OCI-LY1 (cell line): ENCODE measurements around the gene OLFML2B.

Experiments used
- H2AFZ ChIP-seq: fragments of 200-600 bp; sonication (generic), shearing (Covaris generic); 2 replicates; pipeline ENCODE4 v1.6.0; 2014; ENCODE audit warnings: antibody characterized with exemption, mild to moderate bottlenecking, low read length
- H3F3A ChIP-seq: fragments of 200-600 bp; sonication (generic), shearing (Covaris generic); 2 replicates; pipeline ENCODE4 v1.6.0; 2014; ENCODE audit warnings: mild to moderate bottlenecking, antibody characterized with exemption, low read length, moderate library complexity; ENCODE audit not compliant: insufficient read depth
- H3K27ac ChIP-seq: fragments of 200-600 bp; sonication (generic); 2 replicates; pipeline ENCODE4 v1.5.1; 2014; ENCODE audit warnings: low read length, mixed run types, mild to moderate bottlenecking, low read depth; ENCODE audit not compliant: poor library complexity, severe bottlenecking
- H3K27me3 ChIP-seq: fragments of 200-600 bp; sonication (generic); 2 replicates; pipeline ENCODE4 v1.6.0; 2014; ENCODE audit warnings: antibody characterized with exemption, mild to moderate bottlenecking, low read length, moderate library complexity; ENCODE audit not compliant: insufficient read depth
- H3K36me3 ChIP-seq: fragments of 200-600 bp; sonication (generic); 2 replicates; pipeline ENCODE4 v1.6.1; 2014; ENCODE audit warnings: mild to moderate bottlenecking, antibody characterized with exemption, low read length, moderate library complexity, mixed read lengths; ENCODE audit not compliant: insufficient read depth
- H3K4me1 ChIP-seq: fragments of 200-600 bp; sonication (generic); 2 replicates; pipeline ENCODE4 v1.5.1; 2014; ENCODE audit warnings: mild to moderate bottlenecking, low read length, moderate library complexity; ENCODE audit not compliant: insufficient read depth, severe bottlenecking
- H3K4me2 ChIP-seq: fragments of 200-600 bp; sonication (generic), shearing (Covaris generic); 2 replicates; pipeline ENCODE4 v1.6.1; 2014; ENCODE audit warnings: low read length
- H3K4me3 ChIP-seq: fragments of 200-600 bp; sonication (generic); 2 replicates; pipeline ENCODE4 v1.5.1; 2014; ENCODE audit warnings: low read length, low read depth, mild to moderate bottlenecking, mixed read lengths; ENCODE audit not compliant: poor library complexity, severe bottlenecking
- H3K79me2 ChIP-seq: fragments of 200-600 bp; shearing (Covaris generic); 2 replicates; pipeline ENCODE4 v1.6.1; 2016; ENCODE audit warnings: mixed run types, low read length, mixed read lengths; ENCODE audit not compliant: insufficient read depth
- H3K9ac ChIP-seq: fragments of 200-600 bp; sonication (generic), shearing (Covaris generic); 2 replicates; pipeline ENCODE4 v1.6.1; 2014; ENCODE audit warnings: mild to moderate bottlenecking, low read length, mixed read lengths
- H3K9me2 ChIP-seq: fragments of 200-600 bp; sonication (generic), shearing (Covaris generic); 2 replicates; pipeline ENCODE4 v1.6.1; 2014; ENCODE audit warnings: low read depth, mild to moderate bottlenecking, low read length, mixed read lengths
- H3K9me3 ChIP-seq: fragments of 200-600 bp; shearing (Covaris generic); 2 replicates; pipeline ENCODE4 v1.6.1; 2014; ENCODE audit warnings: low read length, mixed read lengths
- H4K20me1 ChIP-seq: fragments of 200-600 bp; sonication (generic), shearing (Covaris generic); 2 replicates; pipeline ENCODE4 v1.6.0; 2016; ENCODE audit warnings: mild to moderate bottlenecking, low read length; ENCODE audit not compliant: insufficient read depth
- EZH2 ChIP-seq: fragments of 200-600 bp; sonication (generic), shearing (Covaris generic); IDR thresholded peaks from 2 replicates; pipeline ENCODE4 v1.8.0; 2017; ENCODE audit warnings: borderline replicate concordance, mixed run types, mild to moderate bottlenecking, antibody characterized with exemption, low read length, moderate library complexity, mixed read lengths
- TF ChIP-seq, protein P1 (sequence below): fragments of 200-600 bp; sonication (generic), shearing (Covaris generic); IDR thresholded peaks from 2 replicates; pipeline ENCODE4 v1.5.1; 2017; ENCODE audit warnings: mild to moderate bottlenecking, antibody characterized with exemption, low read length, moderate library complexity, mixed read lengths

OLFML2B gene

GRCh38 chr1:162023547-162024501 lies at the start of gene OLFML2B:
TSS of gene OLFML2B (minus strand) at chr1:162023869. CDS start at chr1:162023430, 439 bp downstream.
- peak within 1 kb of the TSS; percentile 45 for H3K4me3 ChIP-seq
- no peaks in the 10 kb centered on the region for H3K79me2 ChIP-seq
- H3K36me3 ChIP-seq = no peaks in the 10 kb centered on the region
- no peaks in the 10 kb centered on the region for H3K9me3 ChIP-seq
- no peaks in the 10 kb centered on the region for H3F3A ChIP-seq
- H3K9me2 ChIP-seq = no peaks in the 10 kb centered on the region
- H3K4me2 ChIP-seq = peak within 1 kb of the TSS; percentile 59
- H4K20me1 ChIP-seq = no peaks in the 10 kb centered on the region
- H2AFZ ChIP-seq = no peak within 1 kb of the TSS
- TF ChIP-seq, protein P1, sequence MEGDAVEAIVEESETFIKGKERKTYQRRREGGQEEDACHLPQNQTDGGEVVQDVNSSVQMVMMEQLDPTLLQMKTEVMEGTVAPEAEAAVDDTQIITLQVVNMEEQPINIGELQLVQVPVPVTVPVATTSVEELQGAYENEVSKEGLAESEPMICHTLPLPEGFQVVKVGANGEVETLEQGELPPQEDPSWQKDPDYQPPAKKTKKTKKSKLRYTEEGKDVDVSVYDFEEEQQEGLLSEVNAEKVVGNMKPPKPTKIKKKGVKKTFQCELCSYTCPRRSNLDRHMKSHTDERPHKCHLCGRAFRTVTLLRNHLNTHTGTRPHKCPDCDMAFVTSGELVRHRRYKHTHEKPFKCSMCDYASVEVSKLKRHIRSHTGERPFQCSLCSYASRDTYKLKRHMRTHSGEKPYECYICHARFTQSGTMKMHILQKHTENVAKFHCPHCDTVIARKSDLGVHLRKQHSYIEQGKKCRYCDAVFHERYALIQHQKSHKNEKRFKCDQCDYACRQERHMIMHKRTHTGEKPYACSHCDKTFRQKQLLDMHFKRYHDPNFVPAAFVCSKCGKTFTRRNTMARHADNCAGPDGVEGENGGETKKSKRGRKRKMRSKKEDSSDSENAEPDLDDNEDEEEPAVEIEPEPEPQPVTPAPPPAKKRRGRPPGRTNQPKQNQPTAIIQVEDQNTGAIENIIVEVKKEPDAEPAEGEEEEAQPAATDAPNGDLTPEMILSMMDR = no peak
- TF ChIP-seq EZH2 = no peak
- H3K9ac ChIP-seq = no peak within 1 kb of the TSS
- H3K27ac ChIP-seq = no peak within 1 kb of the TSS
- H3K4me1 ChIP-seq = no peaks in the 10 kb centered on the region
- peaks cover 3% of the 10 kb centered on the region; the same call in 1 of the 2 replicates for H3K27me3 ChIP-seq

DNA sequence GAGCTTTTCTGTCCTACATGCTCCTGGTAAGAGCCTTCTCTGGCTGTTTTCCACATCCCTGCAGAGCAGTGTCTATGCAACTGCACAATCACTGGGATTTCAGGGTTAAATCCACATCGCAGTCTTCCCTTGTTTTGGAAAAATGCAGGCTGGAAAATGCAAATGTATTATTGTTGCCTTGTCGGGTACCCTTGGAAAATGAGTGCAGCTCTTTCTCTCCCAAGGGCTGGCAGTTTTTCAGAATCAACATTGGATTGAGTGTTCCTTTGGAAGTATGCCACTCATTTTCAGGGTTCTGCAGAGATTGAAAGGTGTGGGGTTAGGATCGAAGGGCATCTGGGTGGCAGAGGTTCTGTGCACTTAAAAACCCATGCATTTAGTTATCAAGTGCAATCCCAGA lies 49.1 kb upstream of the OLFML2B start:
- no peaks in the 10 kb centered on the region for H3F3A ChIP-seq
- no peak overlapping the region for H2AFZ ChIP-seq
- H3K36me3 ChIP-seq = no peaks in the 10 kb centered on the region
- H4K20me1 ChIP-seq = no peaks in the 10 kb centered on the region
- H3K4me1 ChIP-seq = peaks cover 16% of the 10 kb centered on the region
- H3K4me2 ChIP-seq = no peak overlapping the region
- H3K9me2 ChIP-seq = no peaks in the 10 kb centered on the region
- no peaks in the 10 kb centered on the region for H3K27me3 ChIP-seq
- TF ChIP-seq EZH2 = no peak
- TF ChIP-seq, protein P1 = no peak
- no peak overlapping the region for H3K27ac ChIP-seq
- H3K9me3 ChIP-seq = no peaks in the 10 kb centered on the region
- H3K9ac ChIP-seq = no peak overlapping the region
- no peaks in the 10 kb centered on the region for H3K79me2 ChIP-seq
- no peak overlapping the region for H3K4me3 ChIP-seq

DNA sequence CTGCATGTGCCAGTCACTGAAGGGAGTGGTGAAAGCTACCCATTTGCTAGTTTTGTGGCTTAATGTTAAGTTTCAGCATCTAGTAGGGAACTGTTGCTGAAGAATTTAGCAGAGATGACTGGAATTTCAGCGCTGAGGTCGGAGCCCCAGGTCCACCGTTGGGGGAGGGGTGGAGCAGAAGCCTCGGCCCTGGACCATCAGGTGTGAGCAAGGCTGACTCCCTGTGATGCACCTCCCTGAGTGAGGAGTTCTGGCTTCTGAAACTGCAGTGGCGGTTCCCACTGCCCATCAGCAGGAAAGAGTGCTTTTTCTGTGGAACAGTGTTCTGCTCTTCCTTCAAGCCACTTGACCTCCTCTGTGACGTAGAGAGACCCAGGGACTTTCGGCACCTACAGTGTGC lies 47.2 kb upstream of the OLFML2B start:
- H3K27ac ChIP-seq = no peak overlapping the region
- H4K20me1 ChIP-seq = no peaks in the 10 kb centered on the region
- H3F3A ChIP-seq = no peaks in the 10 kb centered on the region
- no peaks in the 10 kb centered on the region for H3K27me3 ChIP-seq
- TF ChIP-seq EZH2 = no peak
- TF ChIP-seq, protein P1 = no peak
- peaks cover 16% of the 10 kb centered on the region for H3K4me1 ChIP-seq
- H3K4me3 ChIP-seq = no peak overlapping the region
- no peak overlapping the region for H3K4me2 ChIP-seq
- no peaks in the 10 kb centered on the region for H3K36me3 ChIP-seq
- H3K79me2 ChIP-seq = no peaks in the 10 kb centered on the region
- no peak overlapping the region for H3K9ac ChIP-seq
- H3K9me3 ChIP-seq = no peaks in the 10 kb centered on the region
- H3K9me2 ChIP-seq = no peaks in the 10 kb centered on the region
- no peak overlapping the region for H2AFZ ChIP-seq
